GM12892 (cell line): ENCODE data around the gene PSIP1.

Source experiments
- POLR2A ChIP-seq: IDR thresholded peaks from 2 replicates; pipeline ENCODE4 v1.6.1; 2011; ENCODE audit warnings: low read depth, low read length, control low read depth
- POLR2AphosphoS5 ChIP-seq: IDR thresholded peaks from 2 replicates; pipeline ENCODE4 v1.6.1; 2011; ENCODE audit warnings: low read depth, low read length, control low read depth

DNA sequence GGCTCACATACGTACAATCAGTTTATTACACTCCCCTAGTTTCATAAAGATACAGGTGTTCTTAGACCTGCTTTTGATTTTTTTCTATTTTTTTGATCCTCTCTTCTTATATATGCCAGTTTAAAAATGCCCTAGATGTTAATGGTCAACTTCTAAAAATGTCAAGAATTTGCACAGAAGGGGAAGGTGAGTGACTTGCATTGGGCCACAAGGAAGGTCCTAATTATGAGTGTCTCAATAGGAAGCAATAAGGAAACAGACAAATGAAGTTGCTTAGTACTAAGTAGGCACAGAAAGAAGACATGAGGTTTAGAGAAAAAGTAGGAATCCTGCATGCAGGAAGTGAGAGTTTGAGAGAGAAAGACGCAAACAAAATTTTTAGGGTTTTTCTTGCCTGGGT lies 38.8 kb upstream of the PSIP1 start:
- TF ChIP-seq POLR2A: no peak
- TF ChIP-seq POLR2AphosphoS5: no peak
